ENCODE measurements around the gene SCGB1C2. TPM values are rescaled to one million over a fixed set of nuclear protein-coding genes. Genes with fewer than 3 reads are reported as not detected.
"Not testable (repeated sequence)": the region's sequence is repeated elsewhere in the genome, so short reads cannot be mapped to it uniquely, and the experiment has no call there.

The SCGB1C2 gene
- total RNA-seq, result not detected

- H3K9me3 ChIP-seq; H3K36me3 ChIP-seq; H3K27me3 ChIP-seq; intact Hi-C loops (cut with DNase I); H3K27ac ChIP-seq; H3K4me3 ChIP-seq; H3K4me1 ChIP-seq; DNase-seq (ENCODE audit: extremely low spot score in 2 of 2): not testable (repeated sequence)
Observed at GRCh38 chr17:137166-137807, at the start of gene SCGB1C2. Gene SCGB1C2, plus strand, starts transcription at chr17:137569. Its CDS starts 22 bp downstream, at chr17:137591.

GRCh38 chr17:113111-113510 lies 24.3 kb upstream of the SCGB1C2 start:
- H3K27me3 ChIP-seq; H3K27ac ChIP-seq; H3K36me3 ChIP-seq; intact Hi-C loops (cut with DNase I); H3K4me3 ChIP-seq; H3K9me3 ChIP-seq; H3K4me1 ChIP-seq; DNase-seq (ENCODE audit: extremely low spot score in 2 of 2): not testable (repeated sequence)

DNA sequence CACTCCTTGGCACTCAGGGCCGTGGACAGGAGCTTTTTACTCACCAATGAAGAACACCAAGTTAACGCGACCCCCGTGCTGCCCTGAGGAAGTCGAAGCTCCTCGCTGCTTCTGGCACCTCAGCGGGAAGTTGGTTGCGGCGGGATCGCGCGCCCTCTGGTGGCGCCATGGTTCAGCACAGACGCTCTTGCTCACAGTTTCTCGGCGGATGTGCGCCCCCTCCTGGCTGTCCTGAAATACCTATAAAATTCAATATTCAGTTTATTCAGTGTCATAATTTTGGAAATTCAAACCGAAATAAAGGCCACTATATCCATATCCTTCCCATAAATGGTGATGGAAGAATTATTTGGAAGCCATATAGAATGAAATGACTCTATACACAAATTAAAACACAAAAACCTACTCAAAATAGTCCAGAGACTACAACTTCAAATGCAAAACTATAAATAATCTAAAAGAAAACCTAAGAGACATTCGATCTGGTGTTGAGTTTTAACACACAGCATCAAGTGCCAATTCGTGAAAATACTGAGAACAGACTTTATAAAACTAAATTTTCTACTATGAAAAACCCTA lies 18.9 kb upstream of the SCGB1C2 start:
- H3K4me1 ChIP-seq; H3K36me3 ChIP-seq; DNase-seq (ENCODE audit: extremely low spot score in 2 of 2); H3K9me3 ChIP-seq; H3K4me3 ChIP-seq; intact Hi-C loops (cut with DNase I); H3K27me3 ChIP-seq; H3K27ac ChIP-seq: not testable (repeated sequence)

GRCh38 chr17:133932-134331 lies 3.4 kb upstream of the SCGB1C2 start:
- H3K27ac ChIP-seq; intact Hi-C loops (cut with DNase I); DNase-seq (ENCODE audit: extremely low spot score in 2 of 2); H3K9me3 ChIP-seq; H3K4me3 ChIP-seq; H3K27me3 ChIP-seq; H3K36me3 ChIP-seq; H3K4me1 ChIP-seq: not testable (repeated sequence)

- H3K4me3 ChIP-seq; intact Hi-C loops (cut with DNase I); H3K27ac ChIP-seq; DNase-seq (ENCODE audit: extremely low spot score in 2 of 2); H3K27me3 ChIP-seq; H3K4me1 ChIP-seq; H3K36me3 ChIP-seq; H3K9me3 ChIP-seq: not testable (repeated sequence)
Observed at GRCh38 chr17:134332-134785, 3.0 kb upstream of the SCGB1C2 start.

DNA sequence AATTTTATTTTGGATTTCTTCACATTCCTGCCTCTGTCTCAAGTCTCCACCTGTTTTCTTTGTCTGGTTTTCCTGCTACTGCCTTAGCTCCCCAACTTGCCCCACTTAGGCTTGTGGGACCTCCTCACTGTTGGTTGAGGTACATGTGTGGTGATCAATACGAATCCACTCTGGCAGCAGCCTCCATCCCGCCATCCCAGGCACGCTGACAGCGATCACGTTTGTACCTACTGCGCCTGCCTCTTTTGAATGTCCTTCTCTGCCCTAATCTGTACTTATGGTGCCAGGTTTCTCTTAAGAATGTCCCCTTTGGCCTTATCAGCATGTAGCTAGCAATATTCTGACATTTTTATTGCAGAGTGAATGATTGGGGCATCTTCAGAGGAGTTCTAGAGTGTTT lies 2.3 kb upstream of the SCGB1C2 start:
- H3K27me3 ChIP-seq; H3K9me3 ChIP-seq; H3K4me1 ChIP-seq; DNase-seq (ENCODE audit: extremely low spot score in 2 of 2); H3K4me3 ChIP-seq; intact Hi-C loops (cut with DNase I); H3K36me3 ChIP-seq; H3K27ac ChIP-seq: not testable (repeated sequence)

DNA sequence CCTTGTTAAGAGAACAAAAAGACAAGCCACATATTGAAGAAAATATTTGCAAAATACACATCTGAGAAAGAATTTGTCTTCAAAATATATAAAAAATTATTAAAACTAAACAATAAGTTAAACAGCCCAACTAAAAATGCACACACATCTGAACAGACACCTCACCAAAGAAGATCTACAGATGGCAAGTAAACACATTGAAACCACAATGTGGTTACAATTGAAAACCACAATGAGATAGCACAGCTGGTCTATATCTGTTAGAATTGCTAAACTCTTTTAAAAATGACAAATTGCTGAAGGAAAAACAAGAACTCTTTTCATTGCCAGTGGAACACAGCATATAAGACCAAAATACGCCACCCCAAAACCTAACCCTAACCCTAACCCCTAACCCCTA lies 1.5 kb upstream of the SCGB1C2 start:
- H3K4me3 ChIP-seq; intact Hi-C loops (cut with DNase I); DNase-seq (ENCODE audit: extremely low spot score in 2 of 2); H3K9me3 ChIP-seq; H3K4me1 ChIP-seq; H3K27ac ChIP-seq; H3K27me3 ChIP-seq; H3K36me3 ChIP-seq: not testable (repeated sequence)

DNA sequence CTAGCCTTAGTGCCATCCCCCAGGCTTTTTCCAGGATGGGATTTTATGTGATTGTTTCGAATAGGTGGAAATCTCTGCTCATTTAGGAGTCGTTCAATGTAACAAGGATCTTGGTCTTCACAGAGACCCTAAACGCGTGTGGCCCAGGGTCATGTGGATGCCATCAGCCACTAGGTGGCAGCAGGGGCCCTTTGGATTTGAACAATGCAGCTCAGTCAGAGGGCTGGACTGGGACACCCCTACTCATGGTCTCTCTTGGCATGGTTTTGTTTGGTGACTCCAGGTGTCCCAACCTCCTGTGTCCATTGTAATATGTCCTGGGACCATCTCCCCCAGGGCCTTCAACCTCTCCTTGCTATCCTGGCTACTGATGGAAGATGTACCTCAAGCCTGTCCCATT lies 838 bp upstream of the SCGB1C2 start:
- H3K4me3 ChIP-seq; H3K36me3 ChIP-seq; H3K27me3 ChIP-seq; DNase-seq (ENCODE audit: extremely low spot score in 2 of 2); H3K9me3 ChIP-seq; H3K27ac ChIP-seq; H3K4me1 ChIP-seq; intact Hi-C loops (cut with DNase I): not testable (repeated sequence)

DNA sequence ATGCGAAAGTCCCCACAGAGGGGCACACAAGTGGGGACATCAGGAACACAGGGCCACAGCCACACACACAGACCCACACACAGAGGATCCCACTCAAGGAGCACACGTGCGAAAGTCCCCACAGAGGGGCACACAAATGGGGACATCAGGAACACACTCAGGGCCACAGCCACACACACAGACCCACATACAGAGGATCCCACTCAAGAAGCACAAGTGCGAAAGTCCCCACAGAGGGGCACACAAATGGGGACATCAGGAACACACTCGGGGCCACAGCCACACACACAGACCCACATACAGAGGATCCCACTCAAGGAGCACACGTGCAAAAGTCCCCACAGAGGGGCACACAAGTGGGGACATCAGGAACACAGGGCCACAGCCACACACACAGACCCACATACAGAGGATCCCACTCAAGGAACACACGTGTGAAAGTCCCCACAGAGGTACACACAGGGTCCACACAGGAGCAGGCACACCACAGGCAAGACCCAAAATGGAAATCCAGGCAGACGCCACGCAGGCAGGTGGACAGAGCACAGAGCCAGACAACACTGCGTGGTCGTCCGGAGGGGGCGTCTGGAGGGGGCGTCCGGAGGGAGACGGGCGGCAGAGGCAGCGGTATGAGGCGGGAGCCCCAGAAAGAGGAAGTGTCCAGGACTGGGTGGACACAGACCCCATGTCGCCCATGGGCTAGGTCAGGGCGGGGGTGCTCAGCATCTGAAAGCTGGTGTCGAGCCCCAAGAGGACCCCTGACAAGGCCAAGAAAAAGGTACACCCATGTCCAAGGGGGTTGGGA lies 2.2 kb downstream of the SCGB1C2 start:
- H3K27me3 ChIP-seq; H3K36me3 ChIP-seq; intact Hi-C loops (cut with DNase I); H3K4me1 ChIP-seq; H3K9me3 ChIP-seq; DNase-seq (ENCODE audit: extremely low spot score in 2 of 2); H3K4me3 ChIP-seq; H3K27ac ChIP-seq: not testable (repeated sequence)
